GM12891 (cell line): ENCODE measurements around the gene RCAN3.

Experiments
- POLR2A ChIP-seq: IDR thresholded peaks from 2 replicates; pipeline ENCODE4 v1.6.1; 2011; ENCODE audit warnings: low read depth, low read length, control low read depth
- POLR2AphosphoS5 ChIP-seq: IDR thresholded peaks from 2 replicates; pipeline ENCODE4 v1.6.1; 2011; ENCODE audit warnings: low read depth, low read length, control low read depth
- POU2F2 ChIP-seq: IDR thresholded peaks from 2 replicates; pipeline ENCODE4 v1.6.1; 2011; ENCODE audit warnings: low read depth, mild to moderate bottlenecking, control low read depth, low read length, moderate library complexity
- SPI1 ChIP-seq: IDR thresholded peaks from 2 replicates; pipeline ENCODE4 v1.6.1; 2011; ENCODE audit warnings: low read depth, low read length, control low read depth
- TAF1 ChIP-seq: IDR thresholded peaks from 2 replicates; pipeline ENCODE4 v1.6.1; 2011; ENCODE audit warnings: low read depth, low read length, control low read depth

GRCh38 chr1:24560361-24560760, 57.7 kb downstream of the RCAN3 start:
- TF ChIP-seq POLR2A, result no peak
- TF ChIP-seq POLR2AphosphoS5, result no peak
- no peak for TF ChIP-seq TAF1
- TF ChIP-seq POU2F2, result no peak
- no peak for TF ChIP-seq SPI1
